Epithelial cell of esophagus (primary cell): ENCODE data around the gene SMOC2.
"Not testable (repeated sequence)": the region's sequence is repeated elsewhere in the genome, so short reads cannot be mapped to it uniquely, and the experiment has no call there.

ENCODE experiments used
- DNase-seq: peaks from one replicate; pipeline ENCODE4 v3.0.0; 2010; ENCODE audit warnings: low read depth
- H3K4me3 ChIP-seq: 2 replicates; pipeline ENCODE4 v1.5.1; 2011; ENCODE audit warnings: mild to moderate bottlenecking, low read length, control low read depth
- TF ChIP-seq, protein P1 (sequence below): IDR thresholded peaks from 2 replicates; pipeline ENCODE4 v1.5.1; 2011; ENCODE audit warnings: low read depth, mild to moderate bottlenecking, low read length, control low read depth, inconsistent platforms; ENCODE audit not compliant: insufficient read depth; ENCODE audit errors: missing control alignments

The SMOC2 gene

DNA sequence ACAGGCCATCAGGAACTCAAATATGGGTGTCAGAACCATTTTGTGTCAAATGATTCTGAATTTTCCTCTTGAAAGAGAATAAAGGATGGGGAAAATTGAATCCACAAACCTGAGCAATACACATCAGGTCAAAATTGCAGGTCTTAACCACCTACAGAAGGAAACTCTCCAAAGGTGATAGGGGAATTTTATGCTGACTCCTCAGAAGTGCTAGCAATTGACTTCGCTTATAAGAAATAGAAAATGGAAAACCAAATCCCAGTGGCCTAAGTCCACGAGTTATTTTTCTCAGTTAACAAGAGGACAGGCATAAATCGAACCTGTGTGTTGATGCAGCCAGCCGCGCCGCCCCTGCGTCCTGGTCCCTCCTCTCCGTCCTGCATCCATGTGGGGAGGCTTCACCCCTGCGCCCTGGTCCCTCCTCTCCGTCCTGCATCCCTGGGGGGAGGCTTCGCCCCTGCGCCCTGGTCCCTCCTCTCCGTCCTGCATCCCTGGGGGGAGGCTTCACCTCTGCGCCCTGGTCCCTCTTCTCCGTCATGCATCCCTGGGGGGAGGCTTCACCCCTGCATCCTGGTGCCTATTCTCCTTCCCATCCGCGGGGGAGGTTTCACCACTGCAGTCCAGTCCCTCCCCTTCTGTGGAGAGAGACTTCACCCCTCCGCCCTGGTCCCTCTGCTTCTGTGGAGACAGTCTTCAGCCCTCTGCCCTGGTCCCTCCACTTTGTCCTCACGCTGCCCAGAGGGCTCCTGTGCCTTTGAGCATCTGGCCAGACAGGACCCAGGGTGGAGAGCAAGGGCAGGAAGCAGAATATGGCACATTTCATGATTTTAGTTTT lies 230.3 kb downstream of the SMOC2 start:
- TF ChIP-seq, protein P1, sequence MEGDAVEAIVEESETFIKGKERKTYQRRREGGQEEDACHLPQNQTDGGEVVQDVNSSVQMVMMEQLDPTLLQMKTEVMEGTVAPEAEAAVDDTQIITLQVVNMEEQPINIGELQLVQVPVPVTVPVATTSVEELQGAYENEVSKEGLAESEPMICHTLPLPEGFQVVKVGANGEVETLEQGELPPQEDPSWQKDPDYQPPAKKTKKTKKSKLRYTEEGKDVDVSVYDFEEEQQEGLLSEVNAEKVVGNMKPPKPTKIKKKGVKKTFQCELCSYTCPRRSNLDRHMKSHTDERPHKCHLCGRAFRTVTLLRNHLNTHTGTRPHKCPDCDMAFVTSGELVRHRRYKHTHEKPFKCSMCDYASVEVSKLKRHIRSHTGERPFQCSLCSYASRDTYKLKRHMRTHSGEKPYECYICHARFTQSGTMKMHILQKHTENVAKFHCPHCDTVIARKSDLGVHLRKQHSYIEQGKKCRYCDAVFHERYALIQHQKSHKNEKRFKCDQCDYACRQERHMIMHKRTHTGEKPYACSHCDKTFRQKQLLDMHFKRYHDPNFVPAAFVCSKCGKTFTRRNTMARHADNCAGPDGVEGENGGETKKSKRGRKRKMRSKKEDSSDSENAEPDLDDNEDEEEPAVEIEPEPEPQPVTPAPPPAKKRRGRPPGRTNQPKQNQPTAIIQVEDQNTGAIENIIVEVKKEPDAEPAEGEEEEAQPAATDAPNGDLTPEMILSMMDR: no peak
- DNase-seq: no peak

DNA sequence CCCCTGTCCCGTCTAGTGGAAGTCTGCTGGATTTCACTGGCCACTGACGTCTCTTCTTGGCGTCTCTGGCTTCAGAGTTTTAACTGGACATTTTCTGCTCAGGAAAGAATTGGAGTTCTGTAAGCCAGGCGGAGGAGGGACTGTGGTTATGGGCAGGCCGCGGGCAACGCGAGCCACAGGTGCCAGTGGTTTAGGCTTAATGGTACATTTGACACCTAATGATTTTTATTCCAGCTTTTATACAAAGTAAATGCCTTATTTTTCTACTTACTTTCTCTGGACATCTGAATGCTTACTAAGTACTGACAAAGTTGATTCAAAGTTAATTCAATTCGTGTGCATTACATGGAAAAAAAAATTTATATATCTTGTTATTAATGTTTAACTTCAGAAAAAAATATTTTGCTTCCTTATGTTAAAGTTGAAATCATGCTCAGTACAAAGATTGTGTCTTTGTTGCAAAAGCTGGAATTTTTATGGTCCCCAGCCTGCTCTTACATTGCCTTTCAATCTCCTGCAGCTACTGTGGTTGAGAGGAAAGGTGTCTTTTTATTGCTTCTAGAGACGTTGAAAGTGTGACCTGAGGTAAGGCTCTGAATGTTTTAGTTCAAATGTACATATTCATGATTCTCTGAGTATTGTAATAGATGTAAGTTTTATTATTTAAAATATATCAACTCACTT lies 231.0 kb downstream of the SMOC2 start:
- TF ChIP-seq, protein P1: no peak
- H3K4me3 ChIP-seq: no peak overlapping the region

More for the DNA sequence above, 230.3 kb downstream of the SMOC2 start:
- H3K4me3 ChIP-seq: no peak overlapping the region

DNA sequence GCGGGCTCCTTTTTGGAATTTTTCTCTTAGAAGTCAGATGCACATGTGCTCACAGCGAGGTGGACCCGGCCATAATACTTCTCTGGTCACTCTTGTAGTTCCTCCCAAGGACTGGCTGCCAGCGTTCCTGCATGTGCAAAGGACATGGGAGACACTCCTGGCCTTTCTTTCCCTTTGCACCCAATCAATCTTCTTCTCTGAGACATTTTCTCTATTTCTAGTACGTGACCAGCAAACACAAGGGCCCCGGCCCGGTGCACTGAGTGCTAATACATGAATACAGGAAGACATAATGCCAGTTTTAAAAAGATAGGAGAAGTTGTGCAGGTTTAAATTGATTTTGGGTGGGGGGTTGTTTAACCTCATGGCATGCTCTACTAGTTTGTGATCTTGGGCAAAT lies 233.6 kb downstream of the SMOC2 start:
- no peak for DNase-seq
- H3K4me3 ChIP-seq: no peak overlapping the region
- TF ChIP-seq, protein P1: no peak

More for the DNA sequence above, 231.0 kb downstream of the SMOC2 start:
- DNase-seq: no peak

DNA sequence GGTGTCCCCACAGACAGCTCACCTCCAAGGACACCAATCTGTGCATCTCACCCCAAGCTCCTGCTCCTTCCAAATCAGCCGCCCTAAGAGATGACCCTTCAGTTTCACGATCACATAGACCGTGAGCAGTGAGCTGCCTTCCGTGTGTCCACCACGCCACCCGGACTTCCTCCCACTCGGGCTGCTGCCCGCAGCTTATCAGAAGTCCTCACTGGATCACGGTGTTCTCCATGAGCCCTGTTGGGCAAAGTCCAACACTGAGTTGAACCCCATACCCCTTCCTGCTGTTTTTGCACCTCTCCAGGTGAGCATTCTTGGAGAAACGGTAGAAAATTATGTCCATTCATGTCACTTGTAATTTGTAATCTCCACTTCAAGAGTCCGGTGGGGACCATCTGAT lies 234.4 kb downstream of the SMOC2 start:
- DNase-seq: no peak
- no peak overlapping the region for H3K4me3 ChIP-seq
- TF ChIP-seq, protein P1: no peak

DNA sequence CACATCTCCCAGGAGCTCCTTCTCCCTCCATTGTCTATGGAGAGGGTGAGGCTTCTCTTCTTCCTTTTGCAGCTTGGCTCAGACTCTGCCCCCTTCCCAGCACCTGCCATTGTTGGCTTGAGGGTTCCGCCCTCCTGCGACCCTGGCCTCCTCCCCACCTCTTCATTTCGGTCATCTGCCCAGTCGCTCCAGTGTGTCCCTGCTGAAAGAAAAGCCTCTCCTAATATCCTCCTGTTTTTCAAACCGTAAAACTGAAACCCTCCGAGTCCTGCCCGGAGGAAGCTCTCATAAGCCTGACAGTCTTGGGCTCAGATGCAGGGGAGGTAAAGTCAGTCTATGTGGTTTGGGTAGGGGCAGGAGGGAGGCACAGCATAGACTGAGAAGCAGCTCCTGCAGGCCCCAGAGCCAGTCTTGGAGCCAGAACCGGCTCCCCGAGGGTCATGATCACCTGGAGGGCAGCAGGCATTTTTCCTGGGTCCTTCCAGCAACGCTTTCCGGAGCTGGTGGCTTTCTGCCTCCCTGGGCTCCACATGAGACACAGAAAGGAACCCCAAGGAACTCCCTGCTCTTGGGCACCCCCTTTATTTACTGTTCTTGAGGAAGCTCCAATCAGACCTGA lies 235.1 kb downstream of the SMOC2 start:
- DNase-seq: no peak
- TF ChIP-seq, protein P1: no peak

DNA sequence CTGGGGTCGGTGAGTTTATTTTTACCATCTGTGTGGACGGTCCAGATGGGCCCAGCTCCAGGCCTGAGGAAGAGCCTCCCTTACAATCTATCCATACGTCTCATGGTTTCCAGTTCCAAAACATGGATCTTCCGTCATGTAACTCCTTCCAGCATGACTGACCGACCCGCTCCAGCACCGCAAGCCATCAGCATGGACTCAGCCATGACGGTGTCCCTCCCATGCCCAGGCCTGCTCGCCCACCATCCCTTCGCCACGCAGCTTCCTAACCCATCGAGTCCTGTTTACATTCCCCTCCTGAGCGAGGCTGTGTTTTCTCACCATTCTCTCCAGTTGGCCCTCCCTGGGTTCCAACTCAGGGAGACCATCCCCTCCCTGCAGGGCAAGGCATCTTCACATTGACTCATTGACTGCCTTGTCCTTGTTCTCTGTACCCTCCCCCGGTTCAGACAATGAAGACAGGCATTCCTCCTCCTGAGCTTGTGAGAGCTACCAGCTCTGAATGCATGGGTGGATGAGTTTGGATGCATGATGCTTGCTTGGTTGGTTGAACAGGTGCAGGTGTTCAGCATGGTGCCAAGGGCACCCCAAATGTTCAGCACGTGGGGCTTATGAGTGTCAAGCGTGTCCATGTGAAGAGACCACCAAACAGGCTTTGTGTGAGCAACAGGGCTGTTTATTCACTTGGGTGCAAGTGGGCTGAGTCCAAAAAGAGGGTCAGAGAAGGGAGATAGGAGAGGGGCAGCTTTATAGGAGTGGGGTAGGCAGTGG lies 235.8 kb downstream of the SMOC2 start:
- no peak overlapping the region for H3K4me3 ChIP-seq
- TF ChIP-seq, protein P1: no peak
- DNase-seq: no peak

More for the DNA sequence above, 235.1 kb downstream of the SMOC2 start:
- H3K4me3 ChIP-seq: no peak overlapping the region

DNA sequence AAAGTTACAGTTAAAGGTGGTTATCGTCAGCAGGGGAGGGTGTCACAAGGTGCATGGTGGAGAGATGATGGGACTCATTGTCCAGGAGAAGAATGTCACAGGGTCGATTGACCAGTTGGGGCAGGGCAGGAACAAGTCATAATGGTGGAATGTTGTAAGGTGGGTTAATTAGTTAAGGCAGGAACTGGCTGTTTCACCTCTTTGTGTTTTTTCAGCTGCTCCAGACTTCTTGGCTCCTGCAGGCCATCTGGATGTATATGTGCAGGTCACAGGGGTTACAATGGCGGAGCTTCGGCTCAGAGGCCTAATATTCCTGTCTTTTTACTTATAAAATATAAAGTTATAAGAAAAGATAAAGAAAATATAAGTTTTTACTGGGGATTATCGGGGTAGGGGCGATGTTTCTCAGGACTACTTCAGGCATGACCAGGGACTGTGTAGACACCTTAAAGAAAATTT lies 236.4 kb downstream of the SMOC2 start:
- DNase-seq, H3K4me3 ChIP-seq: not testable (repeated sequence)
